OCI-LY1 (cell line): Measurements from ENCODE around the gene MYH4.

Experiments
- H2AFZ ChIP-seq: fragments of 200-600 bp; sonication (generic), shearing (Covaris generic); 2 replicates; pipeline ENCODE4 v1.6.0; 2014; ENCODE audit warnings: antibody characterized with exemption, mild to moderate bottlenecking, low read length
- H3F3A ChIP-seq: fragments of 200-600 bp; sonication (generic), shearing (Covaris generic); 2 replicates; pipeline ENCODE4 v1.6.0; 2014; ENCODE audit warnings: mild to moderate bottlenecking, antibody characterized with exemption, low read length, moderate library complexity; ENCODE audit not compliant: insufficient read depth
- H3K27ac ChIP-seq: fragments of 200-600 bp; sonication (generic); 2 replicates; pipeline ENCODE4 v1.5.1; 2014; ENCODE audit warnings: low read length, mixed run types, mild to moderate bottlenecking, low read depth; ENCODE audit not compliant: poor library complexity, severe bottlenecking
- H3K27me3 ChIP-seq: fragments of 200-600 bp; sonication (generic); 2 replicates; pipeline ENCODE4 v1.6.0; 2014; ENCODE audit warnings: antibody characterized with exemption, mild to moderate bottlenecking, low read length, moderate library complexity; ENCODE audit not compliant: insufficient read depth
- H3K36me3 ChIP-seq: fragments of 200-600 bp; sonication (generic); 2 replicates; pipeline ENCODE4 v1.6.1; 2014; ENCODE audit warnings: mild to moderate bottlenecking, antibody characterized with exemption, low read length, moderate library complexity, mixed read lengths; ENCODE audit not compliant: insufficient read depth
- H3K4me1 ChIP-seq: fragments of 200-600 bp; sonication (generic); 2 replicates; pipeline ENCODE4 v1.5.1; 2014; ENCODE audit warnings: mild to moderate bottlenecking, low read length, moderate library complexity; ENCODE audit not compliant: insufficient read depth, severe bottlenecking
- H3K4me2 ChIP-seq: fragments of 200-600 bp; sonication (generic), shearing (Covaris generic); 2 replicates; pipeline ENCODE4 v1.6.1; 2014; ENCODE audit warnings: low read length
- H3K4me3 ChIP-seq: fragments of 200-600 bp; sonication (generic); 2 replicates; pipeline ENCODE4 v1.5.1; 2014; ENCODE audit warnings: low read length, low read depth, mild to moderate bottlenecking, mixed read lengths; ENCODE audit not compliant: poor library complexity, severe bottlenecking
- H3K79me2 ChIP-seq: fragments of 200-600 bp; shearing (Covaris generic); 2 replicates; pipeline ENCODE4 v1.6.1; 2016; ENCODE audit warnings: mixed run types, low read length, mixed read lengths; ENCODE audit not compliant: insufficient read depth
- H3K9ac ChIP-seq: fragments of 200-600 bp; sonication (generic), shearing (Covaris generic); 2 replicates; pipeline ENCODE4 v1.6.1; 2014; ENCODE audit warnings: mild to moderate bottlenecking, low read length, mixed read lengths
- H3K9me2 ChIP-seq: fragments of 200-600 bp; sonication (generic), shearing (Covaris generic); 2 replicates; pipeline ENCODE4 v1.6.1; 2014; ENCODE audit warnings: low read depth, mild to moderate bottlenecking, low read length, mixed read lengths
- H3K9me3 ChIP-seq: fragments of 200-600 bp; shearing (Covaris generic); 2 replicates; pipeline ENCODE4 v1.6.1; 2014; ENCODE audit warnings: low read length, mixed read lengths
- H4K20me1 ChIP-seq: fragments of 200-600 bp; sonication (generic), shearing (Covaris generic); 2 replicates; pipeline ENCODE4 v1.6.0; 2016; ENCODE audit warnings: mild to moderate bottlenecking, low read length; ENCODE audit not compliant: insufficient read depth
- EZH2 ChIP-seq: fragments of 200-600 bp; sonication (generic), shearing (Covaris generic); IDR thresholded peaks from 2 replicates; pipeline ENCODE4 v1.8.0; 2017; ENCODE audit warnings: borderline replicate concordance, mixed run types, mild to moderate bottlenecking, antibody characterized with exemption, low read length, moderate library complexity, mixed read lengths
- TF ChIP-seq, protein P1 (sequence below): fragments of 200-600 bp; sonication (generic), shearing (Covaris generic); IDR thresholded peaks from 2 replicates; pipeline ENCODE4 v1.5.1; 2017; ENCODE audit warnings: mild to moderate bottlenecking, antibody characterized with exemption, low read length, moderate library complexity, mixed read lengths

MYH4 gene

DNA sequence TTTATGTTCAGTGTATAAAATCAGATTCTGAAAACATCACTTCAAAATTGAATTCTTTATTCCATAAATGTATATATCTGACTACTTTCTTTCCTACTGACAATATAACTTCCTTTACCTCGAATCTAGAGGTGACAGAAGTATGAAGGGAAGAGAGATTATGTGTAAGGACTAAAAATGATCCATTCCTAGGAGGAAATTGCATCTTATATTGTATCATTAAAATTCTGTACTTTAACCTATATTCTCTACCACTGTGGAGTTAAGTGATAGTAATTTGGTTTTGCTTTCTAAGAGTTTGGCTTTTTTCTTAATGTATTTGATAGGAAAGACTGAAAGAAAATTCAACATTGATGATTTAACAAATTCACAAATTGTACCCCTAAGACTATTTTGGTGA, 11.4 kb downstream of the MYH4 start:
- Histone ChIP-seq H3K36me3 (no peaks in the 10 kb centered on the region), H3K9me3 (no peaks in the 10 kb centered on the region), H3K9me2 (no peaks in the 10 kb centered on the region), H3K4me1 (no peaks in the 10 kb centered on the region), H2AFZ (no peak overlapping the region), H3K79me2 (no peaks in the 10 kb centered on the region), H4K20me1 (no peaks in the 10 kb centered on the region), H3K4me3 (no peak overlapping the region), H3K4me2 (no peak overlapping the region), H3K9ac (no peak overlapping the region), H3K27ac (no peak overlapping the region), H3K27me3 (no peaks in the 10 kb centered on the region), H3F3A (no peaks in the 10 kb centered on the region)
- TF ChIP-seq, protein P1, sequence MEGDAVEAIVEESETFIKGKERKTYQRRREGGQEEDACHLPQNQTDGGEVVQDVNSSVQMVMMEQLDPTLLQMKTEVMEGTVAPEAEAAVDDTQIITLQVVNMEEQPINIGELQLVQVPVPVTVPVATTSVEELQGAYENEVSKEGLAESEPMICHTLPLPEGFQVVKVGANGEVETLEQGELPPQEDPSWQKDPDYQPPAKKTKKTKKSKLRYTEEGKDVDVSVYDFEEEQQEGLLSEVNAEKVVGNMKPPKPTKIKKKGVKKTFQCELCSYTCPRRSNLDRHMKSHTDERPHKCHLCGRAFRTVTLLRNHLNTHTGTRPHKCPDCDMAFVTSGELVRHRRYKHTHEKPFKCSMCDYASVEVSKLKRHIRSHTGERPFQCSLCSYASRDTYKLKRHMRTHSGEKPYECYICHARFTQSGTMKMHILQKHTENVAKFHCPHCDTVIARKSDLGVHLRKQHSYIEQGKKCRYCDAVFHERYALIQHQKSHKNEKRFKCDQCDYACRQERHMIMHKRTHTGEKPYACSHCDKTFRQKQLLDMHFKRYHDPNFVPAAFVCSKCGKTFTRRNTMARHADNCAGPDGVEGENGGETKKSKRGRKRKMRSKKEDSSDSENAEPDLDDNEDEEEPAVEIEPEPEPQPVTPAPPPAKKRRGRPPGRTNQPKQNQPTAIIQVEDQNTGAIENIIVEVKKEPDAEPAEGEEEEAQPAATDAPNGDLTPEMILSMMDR, result no peak
- no peak for TF ChIP-seq EZH2

DNA sequence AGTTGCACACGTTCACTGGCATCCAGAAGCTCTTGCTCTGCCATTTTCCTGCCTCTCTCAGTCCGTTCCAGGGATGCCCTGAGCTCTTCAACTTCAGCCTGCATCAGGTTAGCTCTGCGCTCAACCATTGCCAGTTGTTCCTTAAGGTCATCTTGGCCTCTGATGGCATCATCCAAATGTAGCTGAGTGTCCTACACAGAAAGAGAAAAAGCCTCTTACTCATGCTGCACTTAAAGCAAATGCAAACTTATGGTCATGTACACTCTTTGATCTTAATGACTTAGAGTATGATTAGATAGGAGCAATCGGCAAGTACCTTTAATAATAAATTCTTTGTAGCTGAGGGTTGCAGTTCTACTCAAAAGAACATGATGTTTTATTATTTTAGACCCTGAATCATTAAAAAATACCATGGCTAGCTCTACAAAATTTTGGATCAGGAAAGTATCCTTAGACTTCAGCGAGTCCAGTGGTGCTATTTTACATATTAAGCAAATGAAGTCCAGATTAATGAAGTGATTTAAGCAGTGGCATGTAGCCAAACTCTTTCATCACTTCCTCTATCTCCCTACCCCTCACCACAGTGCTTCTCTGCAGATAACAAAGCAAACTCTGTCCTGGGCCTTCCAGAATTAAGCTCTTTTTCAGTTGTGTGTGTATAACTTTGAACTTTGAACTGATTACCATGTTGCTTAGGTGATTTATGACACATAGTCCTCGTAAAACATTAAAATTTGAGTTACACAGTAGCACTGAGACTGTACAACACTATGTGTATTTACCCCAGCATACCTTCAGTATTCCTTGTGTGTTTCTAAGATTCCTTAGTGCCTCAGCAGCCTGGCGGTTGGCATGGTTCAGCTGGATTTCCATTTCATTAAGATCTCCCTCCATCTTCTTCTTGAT, 22.1 kb downstream of the MYH4 start:
- H3K4me3 ChIP-seq, result no peak overlapping the region
- TF ChIP-seq, protein P1, result no peak
- TF ChIP-seq EZH2, result no peak
- no peaks in the 10 kb centered on the region for H3K36me3 ChIP-seq
- no peaks in the 10 kb centered on the region for H3F3A ChIP-seq
- no peak overlapping the region for H3K27ac ChIP-seq
- H3K79me2 ChIP-seq, result no peaks in the 10 kb centered on the region
- no peaks in the 10 kb centered on the region for H3K27me3 ChIP-seq
- H3K4me2 ChIP-seq, result no peak overlapping the region
- H3K9ac ChIP-seq, result no peak overlapping the region
- no peaks in the 10 kb centered on the region for H3K9me3 ChIP-seq
- H2AFZ ChIP-seq, result no peak overlapping the region
- no peaks in the 10 kb centered on the region for H3K9me2 ChIP-seq
- H3K4me1 ChIP-seq, result no peaks in the 10 kb centered on the region
- H4K20me1 ChIP-seq, result no peaks in the 10 kb centered on the region

DNA sequence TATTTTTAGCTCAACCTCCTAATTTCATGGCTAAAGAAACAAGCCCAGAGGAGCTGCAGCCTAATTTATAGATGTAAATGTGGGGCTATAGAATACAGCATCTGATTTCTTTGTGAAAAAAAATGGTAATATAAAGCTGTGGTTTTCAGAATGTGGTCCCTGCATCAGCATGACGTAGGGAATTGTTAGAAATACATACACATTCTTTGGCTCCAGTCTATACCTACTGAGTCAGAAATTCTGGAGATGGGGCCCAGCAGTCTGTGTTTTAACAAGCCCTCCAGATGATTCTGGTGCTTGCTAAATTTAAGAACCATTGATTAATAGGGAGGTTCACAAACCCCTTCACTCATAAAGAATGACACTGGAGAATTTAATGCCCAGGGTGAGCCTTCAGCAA, 29.5 kb downstream of the MYH4 start:
- Histone ChIP-seq H3F3A (no peaks in the 10 kb centered on the region), H3K4me2 (no peak overlapping the region), H3K9ac (no peak overlapping the region), H3K9me3 (no peaks in the 10 kb centered on the region), H3K27me3 (no peaks in the 10 kb centered on the region), H3K36me3 (no peaks in the 10 kb centered on the region), H3K4me3 (no peak overlapping the region), H3K4me1 (no peaks in the 10 kb centered on the region), H3K27ac (no peak overlapping the region), H2AFZ (no peak overlapping the region), H4K20me1 (no peaks in the 10 kb centered on the region), H3K79me2 (no peaks in the 10 kb centered on the region), H3K9me2 (no peaks in the 10 kb centered on the region)
- TF ChIP-seq, protein P1, result no peak
- TF ChIP-seq EZH2, result no peak
